ENCODE data around the gene RNPEP.

GRCh38 chr1:202007805-202008489, 25.5 kb downstream of the RNPEP start:
- TF ChIP-seq FOXK1 (CRISPR knock-in tag; IDR thresholded peaks at IDR 0.05) (no peak), ZNF121 (CRISPR knock-in tag; IDR thresholded peaks at IDR 0.05) (no peak), ZBTB21 (CRISPR knock-in tag; IDR thresholded peaks at IDR 0.05; ENCODE audit: borderline replicate concordance) (no peak), CTCF (IDR thresholded peaks at IDR 0.05) (no peak), ZNF512 (CRISPR knock-in tag; IDR thresholded peaks at IDR 0.05; ENCODE audit: borderline replicate concordance) (no peak), ZNF423 (CRISPR knock-in tag; IDR thresholded peaks at IDR 0.05) (peak; percentile 97), ZNF281 (CRISPR knock-in tag; IDR thresholded peaks at IDR 0.05) (no peak)

All from WTC11 (cell line).